NCI-H146 treated with DMSO at 0.1 percent for 48 hours (cell line): ENCODE results near the gene ABHD8.
A peak's percentile ranks its signal among the peaks of the same experiment; 100 is the strongest.

Experiments
- DNase-seq: peaks from one replicate; lab custom pipeline; 2025; ENCODE audit not compliant: unreplicated experiment; lab: John Stamatoyannopoulos, UW

ABHD8 gene

GRCh38 chr19:17323300-17323963, 20.2 kb upstream of the ABHD8 start:
- DNase-seq: no peak

GRCh38 chr19:17322854-17323253, 19.6 kb upstream of the ABHD8 start:
- DNase-seq: no peak

GRCh38 chr19:17321655-17322489, 18.6 kb upstream of the ABHD8 start:
- DNase-seq: no peak

DNA sequence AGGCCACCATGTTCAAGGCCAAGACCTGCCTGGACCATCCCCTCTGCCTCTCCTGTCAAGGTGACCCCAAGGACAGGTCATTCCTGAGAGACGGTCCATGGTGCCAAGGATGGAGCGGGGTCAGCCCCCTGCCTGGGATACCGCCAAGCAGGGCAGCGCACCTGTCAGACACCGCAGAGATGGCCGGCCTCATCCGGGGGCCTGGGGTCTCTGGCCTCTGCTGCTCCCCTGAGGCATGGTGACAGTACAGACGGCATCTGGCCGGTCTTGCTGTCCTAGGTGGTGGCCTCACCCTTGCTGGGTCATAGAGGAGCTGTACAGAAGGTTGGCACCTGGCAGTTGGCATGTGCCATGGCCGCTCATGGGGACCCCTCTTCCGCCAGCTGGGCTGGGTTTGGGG, 17.2 kb upstream of the ABHD8 start:
- DNase-seq: no peak

DNA sequence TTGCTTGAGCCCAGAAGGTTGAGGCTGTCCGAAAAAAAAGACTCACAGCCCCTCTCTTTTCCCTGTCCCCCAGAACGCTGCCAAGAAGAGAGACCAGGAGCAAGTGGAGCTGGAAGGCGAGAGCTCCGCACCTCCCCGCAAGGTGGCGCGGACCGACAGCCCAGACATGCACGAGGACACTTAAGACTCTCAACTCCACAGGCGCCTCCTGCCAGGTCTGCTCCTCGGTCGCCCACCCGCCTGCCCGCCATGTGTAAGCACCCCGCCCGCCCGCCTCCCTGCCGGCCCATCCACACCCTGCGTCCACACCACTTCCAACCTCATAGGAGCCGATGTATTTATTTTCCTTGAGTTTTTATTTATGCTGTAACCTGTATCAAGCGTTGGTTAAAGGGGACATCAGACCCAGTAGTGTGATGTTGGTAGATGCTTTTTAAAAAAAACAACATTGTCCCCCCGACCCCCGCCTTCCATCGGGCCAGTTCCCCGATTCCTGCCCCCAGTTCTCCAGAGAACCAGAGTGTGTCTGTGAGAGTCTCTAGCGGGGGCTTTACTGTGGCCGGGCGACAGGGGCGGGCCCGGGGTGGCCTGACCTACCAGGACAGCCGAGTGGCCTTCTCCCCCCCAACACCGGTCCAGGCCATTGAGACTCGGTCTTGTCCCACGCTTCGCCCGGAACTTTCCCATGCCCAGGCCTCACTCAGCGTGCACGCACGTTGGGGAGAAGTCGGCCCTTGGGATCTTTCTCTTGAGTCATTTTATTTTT, 16.4 kb upstream of the ABHD8 start:
- no peak for DNase-seq

- DNase-seq: no peak
Measured at GRCh38 chr19:17318966-17319365, 15.7 kb upstream of the ABHD8 start.

GRCh38 chr19:17314007-17314593, 10.9 kb upstream of the ABHD8 start:
- no peak for DNase-seq

GRCh38 chr19:17312189-17313113, 9.2 kb upstream of the ABHD8 start:
- no peak for DNase-seq

DNA sequence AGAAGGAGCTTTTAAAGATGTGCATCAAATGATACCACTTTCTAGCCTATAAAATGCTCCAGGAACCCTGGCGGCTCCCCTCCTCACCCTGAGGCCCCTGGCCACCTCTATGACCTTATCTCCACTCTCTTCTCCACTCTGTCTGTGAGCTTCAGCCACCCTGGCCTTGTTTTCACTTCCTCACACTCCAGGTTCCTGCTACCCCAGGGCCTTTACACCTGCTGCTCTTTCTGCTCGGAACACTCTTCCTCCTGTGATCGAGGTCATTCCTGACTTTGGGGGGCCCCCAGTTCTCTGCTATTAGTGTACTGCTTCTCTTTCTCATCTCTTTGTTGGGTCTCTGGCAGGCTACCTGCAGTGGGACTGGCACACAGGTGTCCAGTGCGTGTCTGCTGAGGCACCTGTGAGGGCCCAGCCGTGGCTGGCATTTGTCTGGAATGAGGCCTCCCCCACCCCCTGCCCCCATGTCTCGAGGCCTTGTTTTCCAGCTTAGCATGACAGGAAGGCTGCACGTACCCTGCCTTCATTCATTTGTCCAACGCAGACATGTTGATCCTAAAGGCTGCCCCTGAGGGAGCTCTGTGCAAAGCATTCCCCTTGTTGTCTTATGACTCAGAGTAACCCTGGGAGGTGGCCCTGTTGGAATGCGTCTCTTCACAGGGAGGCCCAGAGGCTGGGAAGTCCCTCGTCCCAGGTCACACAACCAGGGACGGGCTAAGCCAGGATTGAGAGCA, 8.4 kb upstream of the ABHD8 start:
- no peak for DNase-seq

- no peak for DNase-seq
Measured at GRCh38 chr19:17309965-17310461, 6.8 kb upstream of the ABHD8 start.

- DNase-seq: peak; percentile 99
Measured at GRCh38 chr19:17309198-17309964, 6.2 kb upstream of the ABHD8 start, which contains the start of gene DDA1. TSS of gene DDA1 (plus strand) at chr19:17309563. CDS start at chr19:17309655, 92 bp downstream.

- DNase-seq: no peak
Measured at GRCh38 chr19:17307876-17308377, 4.7 kb upstream of the ABHD8 start.

GRCh38 chr19:17306285-17306714, 3.1 kb upstream of the ABHD8 start:
- DNase-seq: no peak

DNA sequence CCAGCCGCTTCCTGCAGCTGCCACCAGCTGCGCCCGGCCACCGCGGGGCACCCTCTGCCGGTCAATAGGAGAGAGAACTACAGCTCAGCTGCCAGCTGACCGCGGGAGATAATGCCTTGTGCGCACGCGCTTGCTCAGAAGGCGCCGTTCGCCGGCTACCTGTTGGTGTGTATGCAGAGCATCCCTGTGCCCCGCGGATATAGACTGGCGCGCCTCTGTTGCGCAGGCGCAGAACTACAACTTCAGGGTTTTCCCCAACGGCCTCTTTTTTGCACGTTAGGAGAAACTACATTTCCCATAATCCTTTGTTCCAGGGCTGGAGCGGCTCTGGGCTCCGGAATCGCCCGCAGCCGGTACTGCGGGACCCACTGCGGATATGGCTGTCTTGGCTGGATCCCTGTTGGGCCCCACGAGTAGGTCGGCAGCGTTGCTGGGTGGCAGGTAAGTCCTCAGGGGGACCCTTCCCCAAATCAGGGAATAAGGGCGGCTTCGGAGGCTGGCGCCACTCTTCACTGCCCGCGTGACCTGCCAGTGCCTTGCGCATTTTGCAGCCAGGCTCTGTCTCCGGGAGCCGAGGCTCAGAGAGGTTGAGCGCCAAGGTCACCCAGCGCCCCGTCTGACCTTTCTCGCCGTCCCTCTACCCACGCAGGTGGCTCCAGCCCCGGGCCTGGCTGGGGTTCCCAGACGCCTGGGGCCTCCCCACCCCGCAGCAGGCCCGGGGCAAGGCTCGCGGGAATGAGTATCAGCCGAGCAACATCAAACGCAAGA, 2.5 kb upstream of the ABHD8 start, which contains the start of gene MRPL34:
Gene MRPL34 (plus strand): TSS at position 356 of the 768 bp plus-strand sequence. CDS start 21 bp downstream, at position 377.
- DNase-seq: peak; percentile 99

GRCh38 chr19:17305216-17305516, 1.9 kb upstream of the ABHD8 start:
- no peak for DNase-seq

- no peak for DNase-seq
Measured at GRCh38 chr19:17304386-17305215, 1.4 kb upstream of the ABHD8 start.

DNA sequence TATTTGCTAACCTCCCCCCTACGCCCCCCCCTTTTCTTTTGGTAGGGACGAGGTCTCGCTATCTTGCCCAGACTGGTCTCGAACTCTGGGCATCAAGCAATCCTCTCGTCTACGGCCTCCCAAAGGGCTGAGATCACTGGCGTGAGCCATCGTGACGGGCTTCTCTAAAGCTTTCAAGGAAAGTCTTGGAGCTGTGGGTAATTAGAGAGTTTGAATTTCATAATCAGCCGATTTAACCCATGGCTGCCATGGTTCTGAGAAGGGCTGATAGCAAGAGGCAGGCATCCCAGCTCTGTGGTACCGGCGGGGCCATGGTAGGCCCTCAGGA, 679 bp upstream of the ABHD8 start:
- no peak for DNase-seq
